GM12801 (cell line): ENCODE measurements around the gene WDR77.

ENCODE experiments used
- CTCF ChIP-seq: IDR thresholded peaks from one replicate; pipeline ENCODE4 v1.5.1; 2011; ENCODE audit warnings: control low read depth; ENCODE audit not compliant: insufficient read length; ENCODE audit errors: extremely low read depth

WDR77 gene

DNA sequence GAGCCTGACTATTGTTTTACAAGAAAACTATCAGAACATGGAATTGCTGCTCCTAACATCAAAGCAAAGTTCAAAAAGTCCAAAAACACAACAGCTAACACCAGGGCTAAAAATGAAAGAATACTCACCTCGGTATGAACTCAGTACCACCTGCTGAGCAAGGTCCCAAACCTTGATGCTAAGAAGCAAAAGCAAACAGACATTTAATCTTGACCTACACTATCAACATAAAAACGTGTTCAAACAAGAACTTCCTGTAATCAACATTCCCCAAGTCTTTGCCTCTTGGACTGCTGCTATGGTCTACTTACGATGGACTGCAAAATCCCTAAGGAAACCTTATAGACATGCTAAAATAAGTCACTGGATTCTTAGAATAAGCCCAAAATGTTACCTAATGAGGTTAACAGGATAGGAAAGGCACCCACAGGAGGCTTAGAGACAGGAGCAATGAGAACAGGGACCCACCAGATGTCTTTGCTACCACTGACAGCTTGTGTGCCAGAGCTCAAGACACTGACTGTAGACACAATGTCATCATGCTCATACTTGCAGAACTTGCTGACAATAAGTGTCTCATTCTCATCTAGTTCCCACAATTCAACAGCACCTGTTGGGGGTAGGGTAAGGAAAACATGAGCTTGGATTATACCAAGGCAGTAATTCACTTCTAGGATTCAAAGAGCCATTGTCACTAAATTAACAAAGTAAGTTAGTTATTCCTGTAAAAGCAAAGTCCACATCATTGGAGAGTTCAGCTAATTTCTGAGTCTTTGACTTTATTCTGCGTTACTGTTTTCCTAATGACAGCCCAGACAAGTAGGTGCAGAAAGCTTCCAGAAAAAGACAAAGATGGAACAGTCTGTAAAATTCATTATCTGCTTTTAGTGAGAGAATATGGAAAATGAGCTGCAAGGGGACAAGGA, 1.8 kb downstream of the WDR77 start:
- no peak for TF ChIP-seq CTCF

- TF ChIP-seq CTCF = no peak
These were observed 2.5 kb downstream of the WDR77 start for GRCh38 chr1:111446546-111446945.

DNA sequence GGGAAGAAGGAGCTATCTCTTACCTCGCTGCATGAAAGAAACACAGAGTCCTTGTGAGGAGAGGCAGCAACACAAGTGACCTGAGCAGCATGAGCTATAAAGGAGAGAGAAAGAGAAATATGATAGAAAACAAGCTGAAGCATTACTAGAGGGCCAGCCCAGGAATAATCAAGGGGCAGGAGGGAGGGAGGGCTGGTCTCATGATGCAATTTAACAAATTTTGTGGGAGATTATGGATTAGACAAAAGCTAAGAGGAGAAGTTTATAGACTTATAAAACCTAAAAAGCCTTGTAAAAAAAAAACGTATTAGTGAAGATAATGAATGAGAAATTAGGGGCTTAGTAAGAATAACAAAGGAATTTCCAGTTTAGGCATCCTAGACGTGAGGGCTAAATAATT, 5.0 kb downstream of the WDR77 start:
- no peak for TF ChIP-seq CTCF

GRCh38 chr1:111442457-111442856, 6.6 kb downstream of the WDR77 start:
- no peak for TF ChIP-seq CTCF

DNA sequence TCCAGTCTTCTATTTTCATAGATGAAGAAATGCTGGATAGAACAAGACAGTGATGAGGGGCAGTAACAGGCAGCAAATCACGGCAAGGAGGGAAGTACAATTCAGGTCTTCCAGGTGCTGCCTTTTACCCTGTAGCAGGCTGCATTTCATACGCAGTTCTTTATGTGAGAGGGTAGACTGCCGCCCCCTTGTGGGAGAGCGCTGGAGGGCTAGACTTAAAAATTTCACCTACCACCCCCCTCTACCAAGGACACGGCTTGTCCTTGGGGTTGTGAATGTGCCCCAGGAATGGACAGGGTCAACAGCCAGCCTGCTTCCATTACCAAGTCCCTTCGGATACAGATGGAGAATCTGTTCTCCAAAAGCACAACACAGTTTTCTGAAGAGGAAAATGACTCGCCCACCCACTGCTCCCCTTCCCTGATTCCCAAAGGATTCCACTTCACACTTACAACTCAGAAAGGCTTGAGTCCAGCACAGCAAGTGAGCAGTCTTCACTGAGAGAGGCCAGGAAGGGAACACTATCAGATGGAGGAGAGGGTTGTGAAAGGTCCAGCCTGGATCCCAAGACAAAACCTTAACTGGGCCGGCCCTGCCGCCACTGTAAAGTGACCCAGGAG, 7.4 kb downstream of the WDR77 start:
- TF ChIP-seq CTCF = no peak

- TF ChIP-seq CTCF = no peak
These were observed 9.3 kb downstream of the WDR77 start for GRCh38 chr1:111439461-111440351.

DNA sequence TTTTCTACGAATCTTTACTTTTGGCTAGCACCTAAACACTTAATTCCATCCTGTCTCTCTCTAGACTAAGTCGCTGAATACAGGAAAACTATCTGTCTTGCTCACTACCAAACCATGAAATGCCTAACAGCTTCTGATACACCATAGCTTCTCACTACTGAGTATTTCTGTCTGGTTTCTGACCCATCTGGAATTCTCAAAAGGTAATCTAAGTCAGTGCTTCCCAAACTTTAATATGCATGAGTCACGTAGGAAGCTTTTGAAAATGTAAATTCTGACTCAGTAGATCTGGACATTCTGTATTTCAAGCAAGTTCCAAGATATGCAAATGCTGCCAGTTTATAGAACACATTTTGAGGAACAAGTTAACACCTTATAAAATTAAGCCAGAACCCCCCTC, 12.3 kb downstream of the WDR77 start:
- no peak for TF ChIP-seq CTCF
